GM23338 (cell line): ENCODE results near the gene ZNF100. TPM values are rescaled to one million over a fixed set of nuclear protein-coding genes. Genes with fewer than 3 reads are reported as not detected.
"Not testable (repeated sequence)": the region's sequence is repeated elsewhere in the genome, so short reads cannot be mapped to it uniquely, and the experiment has no call there.

ENCODE experiments used
- ATAC-seq: fragments of 200-7000 bp; cut with Tn5 transposase; 3 replicates; pipeline ENCODE4 v1.9.1; 2020
- DNase-seq: peaks from one replicate; pipeline ENCODE4 v3.0.0-alpha.2; 2015; ENCODE audit warnings: low spot score
- H2AFZ ChIP-seq: fragments of 200-600 bp; sonication (generic); 2 replicates; pipeline ENCODE4 v1.8.0; 2016; ENCODE audit warnings: antibody characterized with exemption, mild to moderate bottlenecking, moderate library complexity
- H3F3A ChIP-seq: fragments of 200-600 bp; sonication (generic); replicated peaks from 2 replicates; pipeline ENCODE4 v1.8.0; 2017; ENCODE audit warnings: antibody characterized with exemption, mixed run types, low read depth
- H3K27ac ChIP-seq: fragments of 200-600 bp; sonication (generic); 2 replicates; pipeline ENCODE4 v1.6.1; 2016; ENCODE audit warnings: low read depth
- H3K27me3 ChIP-seq: fragments of 200-600 bp; sonication (generic); 2 replicates; pipeline ENCODE4 v1.8.0; 2016; ENCODE audit warnings: mild to moderate bottlenecking, mixed run types, moderate library complexity; ENCODE audit not compliant: insufficient read depth
- H3K36me3 ChIP-seq: fragments of 200-600 bp; sonication (generic); 2 replicates; pipeline ENCODE4 v1.8.0; 2016; ENCODE audit warnings: mild to moderate bottlenecking; ENCODE audit not compliant: insufficient read depth
- H3K4me1 ChIP-seq: fragments of 200-600 bp; sonication (generic); 2 replicates; pipeline ENCODE4 v1.8.0; 2016; ENCODE audit warnings: mild to moderate bottlenecking, moderate library complexity; ENCODE audit not compliant: insufficient read depth
- H3K4me2 ChIP-seq: fragments of 200-600 bp; sonication (generic); 2 replicates; pipeline ENCODE4 v1.7.1; 2017; ENCODE audit warnings: mixed run types
- H3K4me3 ChIP-seq: fragments of 200-600 bp; sonication (generic); 2 replicates; pipeline ENCODE4 v1.6.1; 2016; ENCODE audit warnings: mixed run types
- H3K79me2 ChIP-seq: fragments of 200-600 bp; sonication (generic); replicated peaks from 2 replicates; pipeline ENCODE4 v1.8.0; 2017; ENCODE audit warnings: mild to moderate bottlenecking; ENCODE audit not compliant: insufficient read depth
- H3K9me2 ChIP-seq: fragments of 200-600 bp; sonication (generic); 2 replicates; pipeline ENCODE4 v1.8.0; 2017; ENCODE audit not compliant: insufficient read depth
- H4K20me1 ChIP-seq: fragments of 200-600 bp; sonication (generic); replicated peaks from 2 replicates; pipeline ENCODE4 v1.8.0; 2017; ENCODE audit warnings: mild to moderate bottlenecking; ENCODE audit not compliant: insufficient read depth
- H3K27ac Mint-ChIP-seq: 2 replicates; pipeline ENCODE4 v1.8.0; 2020; ENCODE audit warnings: inconsistent platforms, mild to moderate bottlenecking, moderate library complexity, mixed read lengths
- H3K27me3 Mint-ChIP-seq: 3 replicates; pipeline ENCODE4 v1.8.0; 2022; ENCODE audit warnings: low read depth, mild to moderate bottlenecking, moderate library complexity, mixed read lengths, inconsistent platforms; ENCODE audit not compliant: insufficient read depth, poor library complexity
- H3K36me3 Mint-ChIP-seq: 3 replicates; pipeline ENCODE4 v1.8.0; 2021; ENCODE audit warnings: low read depth, mild to moderate bottlenecking, inconsistent platforms, moderate library complexity, mixed read lengths
- H3K4me1 Mint-ChIP-seq: 3 replicates; pipeline ENCODE4 v1.8.0; 2020; ENCODE audit warnings: mild to moderate bottlenecking, inconsistent platforms, mixed read lengths
- H3K4me3 Mint-ChIP-seq: 3 replicates; pipeline ENCODE4 v1.8.0; 2021; ENCODE audit warnings: moderate library complexity, mild to moderate bottlenecking, inconsistent platforms, mixed read lengths
- H3K9me3 Mint-ChIP-seq: 3 replicates; pipeline ENCODE4 v1.8.0; 2020; ENCODE audit warnings: moderate library complexity, mild to moderate bottlenecking, inconsistent platforms, mixed read lengths
- CREB1 ChIP-seq: fragments of 250-450 bp; sonication (Bioruptor Pico); IDR thresholded peaks from 2 replicates; pipeline ENCODE4 v1.5.0; 2020; ENCODE audit warnings: low read depth, mild to moderate bottlenecking, moderate library complexity
- EZH2 ChIP-seq: fragments of 200-600 bp; sonication (generic); IDR thresholded peaks from one replicate; pipeline ENCODE4 v1.8.0; 2017; ENCODE audit warnings: antibody characterized with exemption, mild to moderate bottlenecking, low read depth; ENCODE audit not compliant: unreplicated experiment
- EZH2phosphoT487 ChIP-seq: fragments of 200-600 bp; sonication (generic); IDR thresholded peaks from one replicate; pipeline ENCODE4 v1.8.1; 2018; ENCODE audit warnings: antibody characterized with exemption; ENCODE audit not compliant: unreplicated experiment
- JUNB ChIP-seq: IDR thresholded peaks from one replicate; pipeline ENCODE4 v1.6.1; 2016; ENCODE audit warnings: antibody characterized with exemption; ENCODE audit not compliant: unreplicated experiment
- POLR2AphosphoS5 ChIP-seq: IDR thresholded peaks from 2 replicates; pipeline ENCODE4 v1.6.1; 2016; ENCODE audit warnings: antibody characterized with exemption, low read depth
- STAT1 ChIP-seq: IDR thresholded peaks from one replicate; pipeline ENCODE4 v1.6.1; 2016; ENCODE audit warnings: antibody characterized with exemption; ENCODE audit not compliant: unreplicated experiment
- ZNF114 ChIP-seq: fragments of 250-450 bp; sonication (Bioruptor Pico); IDR thresholded peaks from 2 replicates; pipeline ENCODE4 v1.5.0; 2020; ENCODE audit warnings: mild to moderate bottlenecking, moderate library complexity
- ZNF331 ChIP-seq: fragments of 250-450 bp; sonication (Bioruptor Pico); IDR thresholded peaks from 2 replicates; pipeline ENCODE4 v1.5.0; 2020; ENCODE audit warnings: low read depth, mild to moderate bottlenecking, moderate library complexity
- polyA plus RNA-seq: library from polyadenylated mRNA; unstranded; fragments of >200 nt; fragmentation: Nextera tagmentation; extraction: Ambion mirVana; gene quantifications from 2 replicates; pipeline ENCODE4 v1.2.1, GENCODE V29; 2016
- total RNA-seq: library from RNA; depleted of rRNA; stranded (reverse); fragments of >200 nt; shearing (Covaris generic); gene quantifications from 2 replicates; pipeline ENCODE4 v1.2.3, GENCODE V29; 2014
- TF ChIP-seq, protein P1 (sequence below): IDR thresholded peaks from one replicate; pipeline ENCODE4 v1.6.1; 2018; ENCODE audit warnings: antibody characterized with exemption; ENCODE audit not compliant: unreplicated experiment
- TF ChIP-seq, protein P2 (sequence below), 2 experiments: fragments of 200-600 bp in 1 of 2; sonication (generic) in 1 of 2; conservative IDR thresholded peaks; 2 replicates each; pipeline versions ENCODE4 v1.5.1 to v1.6.1; 2016 to 2017; ENCODE audit warnings: antibody characterized with exemption in 2 of 2, low read depth in 2 of 2, mild to moderate bottlenecking in 2 of 2, moderate library complexity in 1 of 2
- TF ChIP-seq, protein P3 (sequence below): IDR thresholded peaks from 2 replicates; pipeline ENCODE4 v1.6.1; 2016; ENCODE audit warnings: antibody characterized with exemption

ZNF100 gene
- total and polyA plus RNA-seq, 2 experiments from 2014 or later: 10.0 to 25.1 TPM

DNA sequence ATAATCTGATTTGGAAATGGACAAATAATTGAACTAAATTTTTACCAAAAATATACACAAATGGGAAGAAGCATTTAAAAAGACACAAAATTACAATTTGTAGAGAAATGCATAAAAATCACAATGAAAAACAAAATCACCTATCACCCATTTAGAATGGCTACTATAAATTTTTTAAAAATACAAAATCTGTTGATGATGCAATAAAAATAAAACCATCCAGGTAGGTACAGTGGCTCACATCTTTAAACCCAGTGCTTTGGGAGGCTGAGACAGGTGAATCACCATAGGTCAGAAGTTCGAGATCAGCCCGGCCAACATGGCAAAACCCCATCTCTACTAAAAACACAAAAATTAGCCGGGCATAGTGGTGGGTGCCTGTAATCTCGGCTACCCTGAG, 45.1 kb upstream of the ZNF100 start:
- no peaks in the 10 kb centered on the region for H4K20me1 ChIP-seq
- no peak overlapping the region for H2AFZ ChIP-seq
- no peaks in the 10 kb centered on the region for H3F3A ChIP-seq
- H3K4me2 ChIP-seq: no peak overlapping the region
- Mint-ChIP-seq H3K27ac (no peak overlapping the region), H3K27me3 (no peaks in the 10 kb centered on the region), H3K9me3 (peaks cover 84% of the 10 kb centered on the region), H3K4me3 (no peak overlapping the region), H3K4me1 (no peaks in the 10 kb centered on the region), H3K36me3 (peaks cover 96% of the 10 kb centered on the region)
- H3K27ac ChIP-seq: no peak overlapping the region
- TF ChIP-seq JUNB: no peak
- TF ChIP-seq EZH2phosphoT487: no peak
- no peak for TF ChIP-seq ZNF114 (CRISPR knock-in tag)
- no peak for TF ChIP-seq ZNF331 (CRISPR knock-in tag)
- no peak for TF ChIP-seq CREB1 (CRISPR knock-in tag)
- TF ChIP-seq STAT1: no peak
- no peak for TF ChIP-seq EZH2
- TF ChIP-seq POLR2AphosphoS5: no peak
- no peaks in the 10 kb centered on the region for H3K9me2 ChIP-seq
- no peaks in the 10 kb centered on the region for H3K4me1 ChIP-seq
- no peak overlapping the region for H3K4me3 ChIP-seq
- ATAC-seq (no peak), DNase-seq (no peak)
- peaks cover 92% of the 10 kb centered on the region for H3K36me3 ChIP-seq
- no peaks in the 10 kb centered on the region for H3K79me2 ChIP-seq
- no peaks in the 10 kb centered on the region for H3K27me3 ChIP-seq

DNA sequence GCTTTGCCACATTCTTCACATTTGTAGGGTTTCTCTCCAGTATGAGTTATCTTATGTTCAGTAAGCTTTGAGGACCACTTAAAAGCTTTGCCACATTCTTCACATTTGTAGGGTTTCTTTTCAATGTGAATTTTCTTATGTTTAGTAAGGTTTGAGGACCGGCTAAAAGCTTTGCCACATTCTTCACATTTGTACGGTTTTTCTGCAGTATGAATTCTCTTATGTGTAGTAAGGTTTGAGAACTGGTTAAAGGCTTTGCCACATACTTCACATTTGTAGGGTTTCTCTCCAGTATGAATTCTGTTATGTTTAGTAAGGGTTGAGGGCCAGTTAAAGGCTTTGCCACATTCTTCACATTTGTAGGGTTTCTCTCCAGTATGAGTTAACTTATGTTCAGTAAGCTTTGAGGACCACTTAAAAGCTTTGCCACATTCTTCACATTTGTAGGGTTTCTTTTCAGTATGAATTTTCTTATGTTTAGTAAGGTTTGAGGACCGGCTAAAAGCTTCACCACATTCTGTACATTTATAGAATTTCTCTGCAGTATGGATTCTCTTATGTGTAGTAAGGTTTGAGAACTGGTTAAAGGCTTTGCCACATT, 41.1 kb upstream of the ZNF100 start:
- H3K4me1 Mint-ChIP-seq, H4K20me1 ChIP-seq, H3K4me3 Mint-ChIP-seq, H3K4me1 ChIP-seq, H3K27ac ChIP-seq, H3K4me3 ChIP-seq, H3K79me2 ChIP-seq, H3K27me3 Mint-ChIP-seq, H3K27ac Mint-ChIP-seq, H3K27me3 ChIP-seq, H3K9me2 ChIP-seq, H3F3A ChIP-seq, H3K4me2 ChIP-seq, DNase-seq, ATAC-seq, H2AFZ ChIP-seq: not testable (repeated sequence)
- peaks cover 84% of the 10 kb centered on the region for H3K36me3 Mint-ChIP-seq
- peaks cover 66% of the 10 kb centered on the region for H3K36me3 ChIP-seq
- H3K9me3 Mint-ChIP-seq: peaks cover 94% of the 10 kb centered on the region

DNA sequence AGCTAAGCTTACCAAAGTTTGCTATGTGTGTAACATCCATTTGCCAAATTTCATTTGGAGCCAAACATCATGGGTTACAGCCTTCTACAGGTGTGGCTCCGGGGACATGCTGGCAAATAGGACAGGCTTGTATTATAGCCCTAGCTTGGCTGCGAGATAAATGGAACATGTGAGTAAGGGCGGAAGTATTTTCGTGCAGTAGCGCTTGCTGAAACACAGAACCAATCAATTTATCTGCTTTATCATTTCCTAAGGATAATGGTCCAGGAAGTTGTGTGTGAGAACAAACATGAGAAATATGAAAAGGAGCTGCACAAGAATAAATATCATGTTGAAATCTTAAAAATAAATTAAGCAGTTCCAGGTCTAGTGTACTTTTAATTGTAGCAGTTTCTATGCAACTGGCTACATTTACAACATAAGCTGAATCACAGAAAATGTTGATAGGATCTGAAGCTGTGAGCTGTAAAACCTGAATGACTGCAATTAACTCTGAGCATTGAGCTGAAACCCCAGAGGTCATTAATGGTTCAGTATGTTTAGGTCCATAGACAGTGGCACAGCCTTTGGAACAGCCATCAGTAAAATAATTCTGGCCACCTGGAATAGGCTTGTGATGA, 22.2 kb upstream of the ZNF100 start:
- H3K27me3 Mint-ChIP-seq: no peaks in the 10 kb centered on the region
- H3K4me3 Mint-ChIP-seq: no peak overlapping the region
- Histone ChIP-seq H2AFZ (no peak overlapping the region), H3K79me2 (no peaks in the 10 kb centered on the region), H3K4me1 (no peaks in the 10 kb centered on the region), H3K4me3 (no peak overlapping the region), H3K27me3 (no peaks in the 10 kb centered on the region), H4K20me1 (no peaks in the 10 kb centered on the region), H3K27ac (no peak overlapping the region), H3K4me2 (no peak overlapping the region), H3K9me2 (peaks cover 5% of the 10 kb centered on the region; the same call in 1 of the 2 replicates), H3F3A (no peaks in the 10 kb centered on the region), H3K36me3 (no peaks in the 10 kb centered on the region)
- DNase-seq: no peak
- H3K36me3 Mint-ChIP-seq: peaks cover 19% of the 10 kb centered on the region
- H3K27ac Mint-ChIP-seq: no peak overlapping the region
- ATAC-seq: no peak
- H3K4me1 Mint-ChIP-seq: no peaks in the 10 kb centered on the region
- H3K9me3 Mint-ChIP-seq: peaks cover 77% of the 10 kb centered on the region
- TF ChIP-seq EZH2 (no peak), POLR2AphosphoS5 (no peak), ZNF331 (CRISPR knock-in tag) (no peak), ZNF114 (CRISPR knock-in tag) (no peak), EZH2phosphoT487 (no peak), JUNB (no peak), STAT1 (no peak), CREB1 (CRISPR knock-in tag) (no peak)
- TF ChIP-seq, protein P1, sequence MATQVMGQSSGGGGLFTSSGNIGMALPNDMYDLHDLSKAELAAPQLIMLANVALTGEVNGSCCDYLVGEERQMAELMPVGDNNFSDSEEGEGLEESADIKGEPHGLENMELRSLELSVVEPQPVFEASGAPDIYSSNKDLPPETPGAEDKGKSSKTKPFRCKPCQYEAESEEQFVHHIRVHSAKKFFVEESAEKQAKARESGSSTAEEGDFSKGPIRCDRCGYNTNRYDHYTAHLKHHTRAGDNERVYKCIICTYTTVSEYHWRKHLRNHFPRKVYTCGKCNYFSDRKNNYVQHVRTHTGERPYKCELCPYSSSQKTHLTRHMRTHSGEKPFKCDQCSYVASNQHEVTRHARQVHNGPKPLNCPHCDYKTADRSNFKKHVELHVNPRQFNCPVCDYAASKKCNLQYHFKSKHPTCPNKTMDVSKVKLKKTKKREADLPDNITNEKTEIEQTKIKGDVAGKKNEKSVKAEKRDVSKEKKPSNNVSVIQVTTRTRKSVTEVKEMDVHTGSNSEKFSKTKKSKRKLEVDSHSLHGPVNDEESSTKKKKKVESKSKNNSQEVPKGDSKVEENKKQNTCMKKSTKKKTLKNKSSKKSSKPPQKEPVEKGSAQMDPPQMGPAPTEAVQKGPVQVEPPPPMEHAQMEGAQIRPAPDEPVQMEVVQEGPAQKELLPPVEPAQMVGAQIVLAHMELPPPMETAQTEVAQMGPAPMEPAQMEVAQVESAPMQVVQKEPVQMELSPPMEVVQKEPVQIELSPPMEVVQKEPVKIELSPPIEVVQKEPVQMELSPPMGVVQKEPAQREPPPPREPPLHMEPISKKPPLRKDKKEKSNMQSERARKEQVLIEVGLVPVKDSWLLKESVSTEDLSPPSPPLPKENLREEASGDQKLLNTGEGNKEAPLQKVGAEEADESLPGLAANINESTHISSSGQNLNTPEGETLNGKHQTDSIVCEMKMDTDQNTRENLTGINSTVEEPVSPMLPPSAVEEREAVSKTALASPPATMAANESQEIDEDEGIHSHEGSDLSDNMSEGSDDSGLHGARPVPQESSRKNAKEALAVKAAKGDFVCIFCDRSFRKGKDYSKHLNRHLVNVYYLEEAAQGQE: no peak
- TF ChIP-seq, protein P2, sequence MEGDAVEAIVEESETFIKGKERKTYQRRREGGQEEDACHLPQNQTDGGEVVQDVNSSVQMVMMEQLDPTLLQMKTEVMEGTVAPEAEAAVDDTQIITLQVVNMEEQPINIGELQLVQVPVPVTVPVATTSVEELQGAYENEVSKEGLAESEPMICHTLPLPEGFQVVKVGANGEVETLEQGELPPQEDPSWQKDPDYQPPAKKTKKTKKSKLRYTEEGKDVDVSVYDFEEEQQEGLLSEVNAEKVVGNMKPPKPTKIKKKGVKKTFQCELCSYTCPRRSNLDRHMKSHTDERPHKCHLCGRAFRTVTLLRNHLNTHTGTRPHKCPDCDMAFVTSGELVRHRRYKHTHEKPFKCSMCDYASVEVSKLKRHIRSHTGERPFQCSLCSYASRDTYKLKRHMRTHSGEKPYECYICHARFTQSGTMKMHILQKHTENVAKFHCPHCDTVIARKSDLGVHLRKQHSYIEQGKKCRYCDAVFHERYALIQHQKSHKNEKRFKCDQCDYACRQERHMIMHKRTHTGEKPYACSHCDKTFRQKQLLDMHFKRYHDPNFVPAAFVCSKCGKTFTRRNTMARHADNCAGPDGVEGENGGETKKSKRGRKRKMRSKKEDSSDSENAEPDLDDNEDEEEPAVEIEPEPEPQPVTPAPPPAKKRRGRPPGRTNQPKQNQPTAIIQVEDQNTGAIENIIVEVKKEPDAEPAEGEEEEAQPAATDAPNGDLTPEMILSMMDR (conservative IDR thresholded peaks at IDR 0.05; ENCODE audit: low read depth in 2 of 2): no peak
- TF ChIP-seq, protein P3, sequence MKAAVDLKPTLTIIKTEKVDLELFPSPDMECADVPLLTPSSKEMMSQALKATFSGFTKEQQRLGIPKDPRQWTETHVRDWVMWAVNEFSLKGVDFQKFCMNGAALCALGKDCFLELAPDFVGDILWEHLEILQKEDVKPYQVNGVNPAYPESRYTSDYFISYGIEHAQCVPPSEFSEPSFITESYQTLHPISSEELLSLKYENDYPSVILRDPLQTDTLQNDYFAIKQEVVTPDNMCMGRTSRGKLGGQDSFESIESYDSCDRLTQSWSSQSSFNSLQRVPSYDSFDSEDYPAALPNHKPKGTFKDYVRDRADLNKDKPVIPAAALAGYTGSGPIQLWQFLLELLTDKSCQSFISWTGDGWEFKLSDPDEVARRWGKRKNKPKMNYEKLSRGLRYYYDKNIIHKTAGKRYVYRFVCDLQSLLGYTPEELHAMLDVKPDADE: no peak
